ENCODE data around the gene AADACL4.

AADACL4 gene

DNA sequence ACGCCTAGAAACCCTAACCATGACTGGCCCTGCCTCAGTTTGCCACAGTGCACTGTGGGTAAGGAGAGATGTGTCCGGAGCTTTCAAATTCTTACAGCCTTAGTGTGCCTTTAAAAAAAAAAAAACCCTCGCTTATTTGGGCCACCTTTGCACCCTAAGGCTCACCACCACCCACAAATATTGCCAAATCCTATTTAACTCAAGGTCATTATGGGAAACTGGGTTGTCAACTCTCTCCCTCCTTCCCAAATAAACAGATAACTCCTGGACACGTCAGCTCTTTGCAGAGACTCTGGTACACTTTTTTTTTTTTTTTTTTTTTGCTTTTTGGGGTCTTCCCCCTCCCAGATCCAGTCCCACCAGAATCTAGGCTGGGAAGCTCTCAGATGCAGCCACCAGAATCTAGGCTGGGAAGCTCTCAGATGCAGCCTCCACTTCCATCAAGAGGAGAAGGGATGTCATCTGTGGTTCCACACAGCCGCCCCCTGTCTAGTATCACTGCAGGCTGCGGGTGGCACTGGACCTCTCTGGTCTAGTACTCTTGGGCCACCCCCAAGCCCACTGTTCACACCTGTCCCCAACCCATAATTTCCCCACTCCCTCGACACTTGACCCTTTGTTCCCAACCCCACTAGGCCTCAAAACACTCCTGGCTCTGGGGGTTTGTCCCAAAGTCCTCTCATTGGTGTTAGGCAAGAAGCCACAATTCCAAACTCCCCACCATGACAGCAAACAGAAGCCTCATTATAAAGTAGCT, 29.3 kb upstream of the AADACL4 start:
- DNase-seq: no peak

- DNase-seq: no peak
Observed at GRCh38 chr1:12615159-12615864, 28.6 kb upstream of the AADACL4 start.

GRCh38 chr1:12615865-12616708, 27.8 kb upstream of the AADACL4 start:
- DNase-seq: no peak

- peak; percentile 15 to 28 for DNase-seq
Observed at GRCh38 chr1:12616709-12617373, 27.0 kb upstream of the AADACL4 start.

GRCh38 chr1:12617511-12617900, 26.4 kb upstream of the AADACL4 start:
- DNase-seq: peak; percentile 55 to 59

- DNase-seq: peak; percentile 52 to 56
Observed at GRCh38 chr1:12617901-12618660, 25.8 kb upstream of the AADACL4 start, which contains the start of gene DHRS3. TSS of gene DHRS3 (minus strand) at chr1:12618210. CDS start at chr1:12617348, 862 bp downstream.

- no peak for DNase-seq
Observed at GRCh38 chr1:12618661-12618964, 25.3 kb upstream of the AADACL4 start.

- DNase-seq: peak; percentile 62
Observed at GRCh38 chr1:12618965-12619791, 24.7 kb upstream of the AADACL4 start.

GRCh38 chr1:12619792-12620487, 23.9 kb upstream of the AADACL4 start:
- peak; percentile 74 to 79 for DNase-seq

GRCh38 chr1:12620488-12620865, 23.4 kb upstream of the AADACL4 start:
- no peak for DNase-seq

DNA sequence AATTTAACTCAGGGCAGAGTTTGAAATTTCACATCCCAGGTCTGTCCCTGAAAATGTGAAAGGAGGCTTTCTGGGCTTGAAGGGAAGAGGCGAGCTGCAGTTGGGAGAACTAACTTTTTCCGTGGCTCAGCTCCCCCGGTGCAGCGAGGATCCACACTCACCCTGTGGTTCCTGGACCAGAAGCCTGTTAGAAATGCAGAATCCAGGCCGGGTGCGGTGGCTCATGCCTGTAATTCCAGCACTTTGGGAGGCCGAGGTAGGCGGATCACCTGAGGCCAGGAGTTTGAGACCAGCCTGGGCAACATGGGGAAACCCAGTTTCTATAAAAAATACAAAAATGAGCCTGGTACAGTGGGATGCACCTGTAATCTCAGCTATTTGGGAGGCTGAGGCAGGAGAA, 23.0 kb upstream of the AADACL4 start:
- DNase-seq: no peak

DNA sequence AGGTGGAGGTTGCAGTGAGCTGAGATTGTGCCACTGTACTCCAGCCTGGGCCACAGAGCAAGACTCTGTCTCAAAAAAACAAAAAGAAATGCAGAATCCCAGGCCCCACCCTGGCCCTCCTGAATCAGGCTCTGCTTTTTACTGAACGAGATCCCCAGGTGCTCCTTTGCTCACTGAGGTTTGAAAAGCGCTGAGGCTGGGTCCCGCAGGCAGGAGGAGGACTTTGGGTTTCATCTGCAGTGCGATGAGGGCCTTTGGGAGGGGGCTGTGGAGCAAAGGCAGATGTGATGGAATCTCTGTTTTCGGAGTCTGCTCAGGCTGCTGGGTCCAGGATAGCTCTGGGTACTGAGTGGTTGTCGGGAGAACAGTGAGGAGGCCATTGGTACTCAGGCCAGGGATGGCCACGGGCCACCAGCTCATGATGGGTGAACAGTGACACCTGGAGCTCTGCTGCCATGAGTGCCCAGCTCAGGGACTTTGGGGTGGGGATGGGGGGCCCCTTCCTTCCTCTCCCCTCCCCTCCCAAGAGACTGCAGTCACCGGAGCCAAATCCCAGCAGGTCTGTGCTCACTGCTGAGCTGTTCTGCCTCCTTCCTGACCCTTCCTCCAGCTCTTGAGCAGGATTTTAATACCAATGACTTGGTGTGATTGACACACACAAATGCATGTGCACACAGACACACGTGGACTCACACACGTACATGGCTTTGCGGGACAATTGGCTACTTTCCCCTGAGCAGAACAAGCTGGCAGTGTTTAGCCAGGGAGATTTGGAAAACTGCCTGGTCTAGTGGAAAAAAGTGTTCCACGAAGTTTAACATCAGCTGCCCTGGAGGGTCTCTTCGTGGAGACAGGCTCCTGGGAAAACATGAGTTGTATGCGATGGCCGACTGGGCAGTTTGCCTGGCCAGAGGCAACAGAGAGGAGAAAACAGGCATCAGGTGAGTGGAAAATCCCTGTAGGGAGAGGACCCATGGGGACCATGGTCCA, 22.2 kb upstream of the AADACL4 start:
- DNase-seq: no peak

DNA sequence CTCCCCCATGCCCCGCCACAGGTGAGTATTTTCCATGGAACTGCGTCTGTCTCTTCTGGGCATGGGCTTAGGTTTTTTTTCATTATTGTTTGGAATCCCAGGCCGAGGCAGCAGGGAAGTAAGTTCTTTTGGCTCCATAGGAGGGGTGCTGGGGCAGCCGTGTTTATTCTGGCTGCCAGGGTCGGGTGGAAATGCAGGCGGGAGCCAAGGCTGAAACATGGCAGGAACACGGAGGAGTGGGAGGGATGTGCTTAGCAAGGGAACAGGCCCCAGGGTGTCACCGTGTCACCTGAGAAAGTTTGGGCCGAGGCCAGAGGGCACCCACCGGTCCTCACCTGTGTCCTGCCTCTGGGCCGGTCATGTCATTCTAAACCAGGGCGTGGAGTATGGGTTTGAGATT, 21.4 kb upstream of the AADACL4 start:
- DNase-seq: no peak

DNA sequence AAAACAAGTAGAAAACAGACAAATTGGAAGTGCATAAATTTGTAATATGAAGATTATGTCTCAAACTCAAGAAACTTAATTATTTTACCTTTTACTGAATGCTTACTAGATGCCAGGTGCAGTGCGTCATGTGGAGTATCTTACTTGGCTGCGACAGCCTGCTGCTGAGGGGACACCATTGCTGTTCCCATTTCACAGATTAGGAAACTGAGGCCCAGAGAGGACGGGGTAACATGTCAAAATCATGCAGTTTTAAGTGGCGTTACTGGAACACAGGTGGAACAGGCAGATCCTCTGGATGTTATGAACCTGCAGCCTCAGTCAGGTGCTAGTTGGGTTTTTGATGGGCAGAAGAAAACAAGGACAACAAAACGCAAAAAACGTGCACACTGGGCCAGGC, 18.6 kb upstream of the AADACL4 start:
- DNase-seq: no peak

DNA sequence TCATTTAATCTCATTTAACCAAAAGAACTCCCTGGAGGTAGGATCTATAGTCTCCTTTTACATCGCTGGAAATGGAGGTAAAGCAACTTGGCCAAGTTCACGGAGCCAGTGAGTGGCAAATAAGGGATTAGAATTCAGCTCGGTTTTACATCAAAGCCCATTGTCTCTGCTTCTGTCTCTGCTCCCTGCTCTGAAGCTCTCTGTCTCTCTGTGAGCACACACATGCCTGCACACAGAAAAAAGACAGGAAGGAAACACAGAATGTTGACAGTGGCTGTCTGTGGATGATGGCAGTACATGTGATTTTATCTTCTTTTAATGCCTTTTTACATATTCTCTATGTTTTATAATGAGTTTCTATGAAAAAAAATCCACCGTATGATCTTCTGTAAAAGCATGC, 17.0 kb upstream of the AADACL4 start:
- no peak for DNase-seq

DNA sequence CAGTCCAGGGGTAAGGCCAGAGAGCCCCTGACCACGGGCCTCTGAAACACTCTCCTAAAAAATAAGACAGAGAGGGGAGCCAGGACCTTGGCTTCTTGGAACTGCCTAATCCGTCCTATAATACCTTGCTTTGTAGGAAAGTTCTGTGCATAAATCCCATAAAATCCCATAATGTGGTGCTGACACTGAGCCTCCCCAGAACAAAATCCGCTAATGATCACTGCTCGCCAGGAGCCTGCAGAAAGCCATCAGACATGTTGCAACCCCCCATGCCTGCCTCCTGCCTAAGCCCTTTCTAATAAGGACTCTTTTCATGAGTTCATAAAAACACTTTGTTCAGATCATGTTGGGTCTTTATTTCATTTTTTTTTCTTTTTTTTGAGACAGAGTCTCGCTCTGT, 16.6 kb upstream of the AADACL4 start:
- no peak for DNase-seq

DNA sequence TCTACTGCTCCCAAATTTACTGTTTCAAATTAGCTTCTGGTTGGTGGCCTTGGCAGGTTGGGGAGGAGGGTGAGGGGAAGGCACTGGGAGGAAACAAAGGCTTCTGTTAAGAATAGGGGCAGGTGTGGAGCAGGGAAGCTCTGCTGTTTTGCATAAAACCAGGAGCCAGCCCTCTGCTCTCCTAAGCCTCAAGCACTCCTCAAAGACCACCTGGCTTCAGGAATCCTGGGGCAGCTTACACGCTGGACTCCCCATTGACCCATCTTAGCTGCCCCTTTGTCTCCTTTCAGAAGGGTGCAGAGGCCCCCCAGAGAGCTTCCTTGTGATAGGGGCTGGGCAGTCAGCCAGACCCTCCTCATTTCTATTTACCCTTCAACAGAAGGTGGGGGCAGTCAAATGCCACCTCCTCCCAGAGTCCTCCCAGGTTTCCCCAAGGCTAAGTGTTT, 14.4 kb upstream of the AADACL4 start:
- no peak for DNase-seq

- no peak for DNase-seq
Observed at GRCh38 chr1:12629985-12630760, 13.7 kb upstream of the AADACL4 start.

All from activated CD4-positive, alpha-beta T cell treated with anti-CD3 and anti-CD28 coated beads for 4 hours (primary cell).